Measurements from ENCODE around the gene RBBP6.

- TF ChIP-seq POLR2AphosphoS5 (IDR thresholded peaks at IDR 0.05) (no peak), EP300 (IDR thresholded peaks at IDR 0.05) (no peak)
- TF ChIP-seq, protein P1, sequence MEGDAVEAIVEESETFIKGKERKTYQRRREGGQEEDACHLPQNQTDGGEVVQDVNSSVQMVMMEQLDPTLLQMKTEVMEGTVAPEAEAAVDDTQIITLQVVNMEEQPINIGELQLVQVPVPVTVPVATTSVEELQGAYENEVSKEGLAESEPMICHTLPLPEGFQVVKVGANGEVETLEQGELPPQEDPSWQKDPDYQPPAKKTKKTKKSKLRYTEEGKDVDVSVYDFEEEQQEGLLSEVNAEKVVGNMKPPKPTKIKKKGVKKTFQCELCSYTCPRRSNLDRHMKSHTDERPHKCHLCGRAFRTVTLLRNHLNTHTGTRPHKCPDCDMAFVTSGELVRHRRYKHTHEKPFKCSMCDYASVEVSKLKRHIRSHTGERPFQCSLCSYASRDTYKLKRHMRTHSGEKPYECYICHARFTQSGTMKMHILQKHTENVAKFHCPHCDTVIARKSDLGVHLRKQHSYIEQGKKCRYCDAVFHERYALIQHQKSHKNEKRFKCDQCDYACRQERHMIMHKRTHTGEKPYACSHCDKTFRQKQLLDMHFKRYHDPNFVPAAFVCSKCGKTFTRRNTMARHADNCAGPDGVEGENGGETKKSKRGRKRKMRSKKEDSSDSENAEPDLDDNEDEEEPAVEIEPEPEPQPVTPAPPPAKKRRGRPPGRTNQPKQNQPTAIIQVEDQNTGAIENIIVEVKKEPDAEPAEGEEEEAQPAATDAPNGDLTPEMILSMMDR (IDR thresholded peaks at IDR 0.05) = peak in 5 of 7 experiments; percentile 46 to 59 (median 52)
Measured at GRCh38 chr16:24504472-24505345, 34.7 kb upstream of the RBBP6 start.
